PC-3 (cell line): Measurements from ENCODE around the gene NEBL. TPM values are rescaled to one million over a fixed set of nuclear protein-coding genes. Genes with fewer than 3 reads are reported as not detected.

Source experiments
- ATAC-seq: fragments of 200-7000 bp; cut with Tn5 transposase; 2 replicates; pipeline ENCODE4 v1.9.1; 2020; ENCODE audit warnings: mild to moderate bottlenecking, moderate library complexity
- BruUV-seq: library from RNA; stranded (reverse); fragments of 400-500 nt; replicated peaks from 2 replicates; lab custom pipeline; 2021; lab: Mats Ljungman, UMichigan
- CTCF ChIA-PET: fragments of 300-600 bp; sonication (Branson Sonifier 250); formaldehyde crosslinking; loops from one replicate; lab custom pipeline; 2022; ENCODE audit warnings: antibody characterized with exemption; lab: Charles Lee
- POLR2A ChIA-PET: fragments of 300-600 bp; sonication (Branson Sonifier 250); formaldehyde crosslinking; loops from one replicate; lab custom pipeline; 2022; ENCODE audit warnings: antibody characterized with exemption; ENCODE audit not compliant: unreplicated experiment; lab: Charles Lee
- DNase-seq: peaks from one replicate; pipeline ENCODE4 v3.0.0-alpha.2; 2015
- H2AFZ ChIP-seq: fragments of 300-600 bp; sonication (generic); 2 replicates; pipeline ENCODE4 v1.6.0; 2016; ENCODE audit warnings: antibody characterized with exemption, low read length
- H3F3A ChIP-seq: fragments of 300-600 bp; sonication (generic); one replicate; pipeline ENCODE4 v1.6.0; 2017; ENCODE audit warnings: antibody characterized with exemption, low read length, control low read depth, mild to moderate bottlenecking; ENCODE audit not compliant: unreplicated experiment
- H3K27ac ChIP-seq: fragments of 300-600 bp; sonication (generic); 2 replicates; pipeline ENCODE4 v1.5.1; 2016; ENCODE audit warnings: mild to moderate bottlenecking, low read length
- H3K27me3 ChIP-seq: fragments of 300-600 bp; sonication (generic); 2 replicates; pipeline ENCODE4 v1.6.1; 2016; ENCODE audit warnings: low read length, mixed read lengths
- H3K36me3 ChIP-seq: fragments of 300-600 bp; sonication (generic); 2 replicates; pipeline ENCODE4 v1.6.1; 2016; ENCODE audit warnings: low read depth, mixed run types, low read length, mixed read lengths
- H3K4me1 ChIP-seq: fragments of 300-600 bp; sonication (generic); 2 replicates; pipeline ENCODE4 v1.5.1; 2016; ENCODE audit warnings: low read length; ENCODE audit not compliant: insufficient read depth
- H3K4me2 ChIP-seq: fragments of 300-600 bp; sonication (generic); 2 replicates; pipeline ENCODE4 v1.6.0; 2016; ENCODE audit warnings: low read length
- H3K4me3 ChIP-seq: fragments of 300-600 bp; sonication (generic); 2 replicates; pipeline ENCODE4 v1.5.1; 2016; ENCODE audit warnings: mild to moderate bottlenecking, low read length, mixed read lengths
- H3K79me2 ChIP-seq: fragments of 300-600 bp; sonication (generic); 2 replicates; pipeline ENCODE4 v1.6.1; 2017; ENCODE audit warnings: low read length, mixed read lengths
- H3K9ac ChIP-seq: fragments of 300-600 bp; sonication (generic); 2 replicates; pipeline ENCODE4 v1.6.0; 2016; ENCODE audit warnings: mild to moderate bottlenecking, low read length
- H3K9me2 ChIP-seq: fragments of 300-600 bp; sonication (generic); replicated peaks from 2 replicates; pipeline ENCODE4 v1.6.1; 2016; ENCODE audit warnings: mixed run types, low read length, mixed read lengths
- H3K9me3 ChIP-seq: fragments of 300-600 bp; sonication (generic); 2 replicates; pipeline ENCODE4 v1.6.1; 2016; ENCODE audit warnings: low read length, mixed read lengths
- H4K20me1 ChIP-seq: fragments of 300-600 bp; sonication (generic); 2 replicates; pipeline ENCODE4 v1.6.1; 2016; ENCODE audit warnings: low read length, mixed read lengths
- CTCF ChIP-seq: fragments of 300-600 bp; sonication (generic); conservative IDR thresholded peaks from 2 replicates; pipeline ENCODE4 v1.5.1; 2017; ENCODE audit warnings: antibody characterized with exemption, low read depth, mild to moderate bottlenecking, low read length
- EZH2 ChIP-seq: fragments of 300-600 bp; sonication (generic); IDR thresholded peaks from one replicate; pipeline ENCODE4 v1.6.1; 2017; ENCODE audit warnings: antibody characterized with exemption, mild to moderate bottlenecking, low read length; ENCODE audit not compliant: unreplicated experiment
- EZH2phosphoT487 ChIP-seq: fragments of 300-600 bp; sonication (generic); IDR thresholded peaks from 2 replicates; pipeline ENCODE4 v1.6.1; 2018; ENCODE audit warnings: mild to moderate bottlenecking, antibody characterized with exemption, low read length, borderline replicate concordance
- intact Hi-C: fragments of 100-400 bp; cut with micrococcal nuclease; formaldehyde crosslinking; loops from 2 replicates; pipeline ENCODE4 v1.9.0; 2023
- total RNA-seq: library from RNA; depleted of rRNA; stranded (reverse); fragments of >200 nt; gene quantifications from 2 replicates; pipeline ENCODE4 v1.2.3, GENCODE V29; 2014

NEBL gene
- total RNA-seq, 1 experiment from 2014 or later: 14.7 TPM

GRCh38 chr10:20745556-20746375 lies 151.3 kb downstream of the NEBL start:
- Histone ChIP-seq H3K9me3 (no peaks in the 10 kb centered on the region), H2AFZ (no peak overlapping the region), H3K4me2 (no peak overlapping the region), H3K27ac (no peak overlapping the region), H3K27me3 (peaks cover 24% of the 10 kb centered on the region), H3F3A (no peaks in the 10 kb centered on the region), H3K4me3 (no peak overlapping the region), H3K79me2 (no peaks in the 10 kb centered on the region), H3K9ac (no peak overlapping the region), H4K20me1 (no peaks in the 10 kb centered on the region), H3K4me1 (no peaks in the 10 kb centered on the region), H3K36me3 (no peaks in the 10 kb centered on the region), H3K9me2 (no peaks in the 10 kb centered on the region)
- POLR2A ChIA-PET: no interaction called here
- no peak for ATAC-seq
- CTCF ChIA-PET: no interaction called here
- intact Hi-C loops: no loop called here
- no peak for DNase-seq
- no TSS peak for BruUV-seq
- TF ChIP-seq CTCF: no peak
- no peak for TF ChIP-seq EZH2
- no peak for TF ChIP-seq EZH2phosphoT487

GRCh38 chr10:20744821-20745220 lies 152.3 kb downstream of the NEBL start:
- POLR2A ChIA-PET: no interaction called here
- Histone ChIP-seq H2AFZ (no peak overlapping the region), H3K4me1 (no peaks in the 10 kb centered on the region), H3F3A (no peaks in the 10 kb centered on the region), H3K9me3 (no peaks in the 10 kb centered on the region), H3K27me3 (peaks cover 24% of the 10 kb centered on the region), H3K79me2 (no peaks in the 10 kb centered on the region), H3K36me3 (no peaks in the 10 kb centered on the region), H3K27ac (no peak overlapping the region), H4K20me1 (no peaks in the 10 kb centered on the region), H3K9me2 (no peaks in the 10 kb centered on the region), H3K4me2 (no peak overlapping the region), H3K4me3 (no peak overlapping the region), H3K9ac (no peak overlapping the region)
- ATAC-seq: no peak
- no peak for DNase-seq
- BruUV-seq: no TSS peak
- CTCF ChIA-PET: no interaction called here
- intact Hi-C loops: no loop called here
- TF ChIP-seq EZH2phosphoT487: no peak
- no peak for TF ChIP-seq CTCF
- no peak for TF ChIP-seq EZH2

GRCh38 chr10:20743942-20744341 lies 153.2 kb downstream of the NEBL start:
- DNase-seq (no peak), ATAC-seq (no peak)
- Histone ChIP-seq H4K20me1 (no peaks in the 10 kb centered on the region), H3K4me3 (no peak overlapping the region), H3K4me2 (no peak overlapping the region), H3K36me3 (no peaks in the 10 kb centered on the region), H3K79me2 (no peaks in the 10 kb centered on the region), H2AFZ (no peak overlapping the region), H3K9me2 (no peaks in the 10 kb centered on the region), H3F3A (no peaks in the 10 kb centered on the region), H3K9me3 (no peaks in the 10 kb centered on the region), H3K27ac (no peak overlapping the region), H3K27me3 (peaks cover 24% of the 10 kb centered on the region), H3K9ac (no peak overlapping the region), H3K4me1 (no peaks in the 10 kb centered on the region)
- TF ChIP-seq EZH2 (no peak), CTCF (no peak), EZH2phosphoT487 (no peak)
- no TSS peak for BruUV-seq
- ChIA-PET CTCF (no interaction called here), POLR2A (no interaction called here)
- intact Hi-C loops: no loop called here
